ENCODE measurements around the gene TEKT5.

The TEKT5 gene

DNA sequence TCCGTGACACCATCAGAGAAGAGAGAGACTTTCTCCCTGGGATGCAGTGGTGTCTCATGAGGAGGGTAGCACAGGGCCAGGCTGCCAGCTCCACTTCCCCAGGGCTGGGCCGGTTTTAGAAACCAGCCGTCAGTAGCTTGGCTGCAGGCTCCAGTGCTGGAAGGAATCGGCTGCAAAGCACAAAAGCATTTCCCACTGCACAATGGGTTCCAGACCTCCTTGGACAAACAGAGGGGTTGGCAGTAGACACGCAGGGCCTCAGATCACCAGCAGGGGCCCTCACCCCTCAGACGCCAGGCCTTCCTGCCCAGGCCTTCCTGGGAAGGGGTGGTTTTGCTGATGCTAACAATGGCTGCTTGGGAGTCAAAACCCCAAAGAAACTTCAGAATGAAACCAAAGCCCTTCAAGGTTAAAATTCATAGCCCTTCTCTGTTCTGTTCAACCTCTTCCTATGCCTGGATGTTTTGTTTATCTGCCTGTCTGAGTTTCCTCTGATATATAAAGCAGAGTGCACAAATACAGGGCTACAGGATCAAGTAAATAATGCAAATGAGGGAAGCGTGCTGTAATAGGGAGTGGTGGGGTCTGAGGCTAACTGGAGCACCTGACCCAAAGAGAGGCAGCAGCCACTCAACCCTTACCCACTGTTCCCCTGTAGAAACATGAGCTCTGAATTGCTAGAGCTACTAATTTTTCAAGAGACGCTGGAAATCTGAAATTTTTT is 26.2 kb downstream of the TEKT5 start:
- no peaks in the 10 kb centered on the region for H3K9me3 ChIP-seq (ENCODE audit: control insufficient read depth, low read length)
- H3K27me3 ChIP-seq (replicated peaks; ENCODE audit: control insufficient read depth, insufficient read depth, low read length): no peaks in the 10 kb centered on the region
- H3K4me1 ChIP-seq (ENCODE audit: control insufficient read depth, insufficient read depth, low read length): peaks cover 2% of the 10 kb centered on the region
- DNase-seq (ENCODE audit: low read depth): peak; percentile 16
- H3K36me3 ChIP-seq (ENCODE audit: control insufficient read depth, insufficient read depth, low read length, severe bottlenecking): no peaks in the 10 kb centered on the region
- H3K4me3 ChIP-seq (ENCODE audit: low read length): no peak overlapping the region
- H3K9ac ChIP-seq (ENCODE audit: low read length): no peak overlapping the region

GRCh38 chr16:10667239-10667638 is 27.5 kb downstream of the TEKT5 start:
- Histone ChIP-seq H3K27me3 (replicated peaks; ENCODE audit: control insufficient read depth, insufficient read depth, low read length) (peaks cover 4% of the 10 kb centered on the region), H3K36me3 (ENCODE audit: control insufficient read depth, insufficient read depth, low read length, severe bottlenecking) (no peaks in the 10 kb centered on the region), H3K9me3 (ENCODE audit: control insufficient read depth, low read length) (no peaks in the 10 kb centered on the region), H3K4me1 (ENCODE audit: control insufficient read depth, insufficient read depth, low read length) (peaks cover 8% of the 10 kb centered on the region), H3K4me3 (ENCODE audit: low read length) (no peak overlapping the region), H3K9ac (ENCODE audit: low read length) (no peak overlapping the region)
- no peak for DNase-seq (ENCODE audit: low read depth)

GRCh38 chr16:10666291-10666690 is 28.4 kb downstream of the TEKT5 start:
- Histone ChIP-seq H3K27me3 (replicated peaks; ENCODE audit: control insufficient read depth, insufficient read depth, low read length) (peaks cover 12% of the 10 kb centered on the region), H3K9me3 (ENCODE audit: control insufficient read depth, low read length) (no peaks in the 10 kb centered on the region), H3K4me3 (ENCODE audit: low read length) (no peak overlapping the region), H3K36me3 (ENCODE audit: control insufficient read depth, insufficient read depth, low read length, severe bottlenecking) (no peaks in the 10 kb centered on the region), H3K9ac (ENCODE audit: low read length) (no peak overlapping the region), H3K4me1 (ENCODE audit: control insufficient read depth, insufficient read depth, low read length) (peaks cover 8% of the 10 kb centered on the region)
- DNase-seq (ENCODE audit: low read depth): no peak

- H3K36me3 ChIP-seq (ENCODE audit: control insufficient read depth, insufficient read depth, low read length, severe bottlenecking): no peaks in the 10 kb centered on the region
- H3K4me3 ChIP-seq (ENCODE audit: low read length): no peak overlapping the region
- H3K9me3 ChIP-seq (ENCODE audit: control insufficient read depth, low read length): no peaks in the 10 kb centered on the region
- peaks cover 8% of the 10 kb centered on the region for H3K4me1 ChIP-seq (ENCODE audit: control insufficient read depth, insufficient read depth, low read length)
- no peak overlapping the region for H3K9ac ChIP-seq (ENCODE audit: low read length)
- H3K27me3 ChIP-seq (replicated peaks; ENCODE audit: control insufficient read depth, insufficient read depth, low read length): peaks cover 17% of the 10 kb centered on the region
- no peak for DNase-seq (ENCODE audit: low read depth)
Measured at GRCh38 chr16:10665166-10665565, 29.6 kb downstream of the TEKT5 start.

GRCh38 chr16:10664720-10665126 is 30.0 kb downstream of the TEKT5 start:
- Histone ChIP-seq H3K4me3 (ENCODE audit: low read length) (no peak overlapping the region), H3K4me1 (ENCODE audit: control insufficient read depth, insufficient read depth, low read length) (peaks cover 8% of the 10 kb centered on the region), H3K36me3 (ENCODE audit: control insufficient read depth, insufficient read depth, low read length, severe bottlenecking) (no peaks in the 10 kb centered on the region), H3K9ac (ENCODE audit: low read length) (no peak overlapping the region), H3K9me3 (ENCODE audit: control insufficient read depth, low read length) (no peaks in the 10 kb centered on the region), H3K27me3 (replicated peaks; ENCODE audit: control insufficient read depth, insufficient read depth, low read length) (peaks cover 17% of the 10 kb centered on the region)
- DNase-seq (ENCODE audit: low read depth): no peak

GRCh38 chr16:10663744-10664143 is 31.0 kb downstream of the TEKT5 start:
- DNase-seq (ENCODE audit: low read depth): no peak
- Histone ChIP-seq H3K4me1 (ENCODE audit: control insufficient read depth, insufficient read depth, low read length) (peaks cover 8% of the 10 kb centered on the region), H3K9ac (ENCODE audit: low read length) (no peak overlapping the region), H3K4me3 (ENCODE audit: low read length) (no peak overlapping the region), H3K27me3 (replicated peaks; ENCODE audit: control insufficient read depth, insufficient read depth, low read length) (peaks cover 17% of the 10 kb centered on the region), H3K36me3 (ENCODE audit: control insufficient read depth, insufficient read depth, low read length, severe bottlenecking) (no peaks in the 10 kb centered on the region), H3K9me3 (ENCODE audit: control insufficient read depth, low read length) (no peaks in the 10 kb centered on the region)

GRCh38 chr16:10663146-10663545 is 31.6 kb downstream of the TEKT5 start:
- Histone ChIP-seq H3K4me3 (ENCODE audit: low read length) (no peak overlapping the region), H3K9ac (ENCODE audit: low read length) (no peak overlapping the region), H3K9me3 (ENCODE audit: control insufficient read depth, low read length) (no peaks in the 10 kb centered on the region), H3K4me1 (ENCODE audit: control insufficient read depth, insufficient read depth, low read length) (peaks cover 8% of the 10 kb centered on the region), H3K36me3 (ENCODE audit: control insufficient read depth, insufficient read depth, low read length, severe bottlenecking) (no peaks in the 10 kb centered on the region), H3K27me3 (replicated peaks; ENCODE audit: control insufficient read depth, insufficient read depth, low read length) (peaks cover 17% of the 10 kb centered on the region)
- no peak for DNase-seq (ENCODE audit: low read depth)

DNA sequence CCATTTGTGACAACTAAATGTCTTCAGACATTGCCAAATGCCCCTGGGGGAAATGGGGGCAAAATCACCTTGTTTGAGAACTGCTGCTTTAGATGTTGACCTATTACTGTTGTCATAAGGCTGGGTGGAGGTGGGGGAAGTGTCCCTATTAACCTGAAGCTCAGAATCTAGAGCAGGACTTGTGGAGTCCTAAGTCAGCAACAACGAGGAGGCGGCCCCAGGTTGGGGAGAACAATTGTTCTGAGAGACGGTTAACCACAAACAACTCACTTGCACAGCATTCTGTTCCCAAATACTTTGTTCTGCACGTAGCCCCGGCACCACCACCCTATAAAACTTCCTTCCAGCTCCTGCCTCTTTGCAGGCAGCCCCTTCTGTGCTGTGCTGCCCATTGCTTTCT is 32.5 kb downstream of the TEKT5 start:
- Histone ChIP-seq H3K27me3 (replicated peaks; ENCODE audit: control insufficient read depth, insufficient read depth, low read length) (peaks cover 17% of the 10 kb centered on the region), H3K36me3 (ENCODE audit: control insufficient read depth, insufficient read depth, low read length, severe bottlenecking) (no peaks in the 10 kb centered on the region), H3K9ac (ENCODE audit: low read length) (no peak overlapping the region), H3K4me3 (ENCODE audit: low read length) (no peak overlapping the region), H3K9me3 (ENCODE audit: control insufficient read depth, low read length) (no peaks in the 10 kb centered on the region), H3K4me1 (ENCODE audit: control insufficient read depth, insufficient read depth, low read length) (peaks cover 8% of the 10 kb centered on the region)
- DNase-seq (ENCODE audit: low read depth): no peak

DNA sequence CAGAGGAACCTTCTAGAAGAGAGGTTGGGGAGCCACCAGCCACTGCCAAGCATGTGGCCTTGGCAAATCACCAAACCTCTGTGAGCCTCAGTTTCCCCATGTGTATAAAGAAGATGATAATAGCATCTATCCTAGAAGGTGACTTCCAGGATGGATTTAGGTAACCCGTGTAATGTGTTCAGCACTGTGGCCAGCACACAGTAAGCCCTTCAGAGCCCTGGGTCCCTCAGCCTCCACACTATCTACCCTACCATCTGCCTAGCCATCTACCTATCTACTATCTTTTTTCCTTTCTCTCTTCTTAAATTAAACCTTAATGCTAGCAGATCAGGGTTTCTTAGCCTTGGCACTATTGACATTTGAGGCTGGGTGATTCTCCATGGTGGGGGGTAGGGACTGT is 33.0 kb downstream of the TEKT5 start:
- H3K4me3 ChIP-seq (ENCODE audit: low read length): no peak overlapping the region
- no peak for DNase-seq (ENCODE audit: low read depth)
- peaks cover 17% of the 10 kb centered on the region for H3K27me3 ChIP-seq (replicated peaks; ENCODE audit: control insufficient read depth, insufficient read depth, low read length)
- H3K36me3 ChIP-seq (ENCODE audit: control insufficient read depth, insufficient read depth, low read length, severe bottlenecking): no peaks in the 10 kb centered on the region
- H3K4me1 ChIP-seq (ENCODE audit: control insufficient read depth, insufficient read depth, low read length): peaks cover 8% of the 10 kb centered on the region
- H3K9ac ChIP-seq (ENCODE audit: low read length): no peak overlapping the region
- no peaks in the 10 kb centered on the region for H3K9me3 ChIP-seq (ENCODE audit: control insufficient read depth, low read length)

GRCh38 chr16:10660950-10661635 is 33.6 kb downstream of the TEKT5 start:
- Histone ChIP-seq H3K4me3 (ENCODE audit: low read length) (no peak overlapping the region), H3K36me3 (ENCODE audit: control insufficient read depth, insufficient read depth, low read length, severe bottlenecking) (no peaks in the 10 kb centered on the region), H3K4me1 (ENCODE audit: control insufficient read depth, insufficient read depth, low read length) (peaks cover 8% of the 10 kb centered on the region), H3K9ac (ENCODE audit: low read length) (no peak overlapping the region), H3K27me3 (replicated peaks; ENCODE audit: control insufficient read depth, insufficient read depth, low read length) (peaks cover 17% of the 10 kb centered on the region), H3K9me3 (ENCODE audit: control insufficient read depth, low read length) (no peaks in the 10 kb centered on the region)
- no peak for DNase-seq (ENCODE audit: low read depth)

GRCh38 chr16:10658943-10659342 is 35.8 kb downstream of the TEKT5 start:
- no peak overlapping the region for H3K4me3 ChIP-seq (ENCODE audit: low read length)
- no peak for DNase-seq (ENCODE audit: low read depth)
- peaks cover 8% of the 10 kb centered on the region for H3K4me1 ChIP-seq (ENCODE audit: control insufficient read depth, insufficient read depth, low read length)
- peaks cover 17% of the 10 kb centered on the region for H3K27me3 ChIP-seq (replicated peaks; ENCODE audit: control insufficient read depth, insufficient read depth, low read length)
- no peak overlapping the region for H3K9ac ChIP-seq (ENCODE audit: low read length)
- H3K36me3 ChIP-seq (ENCODE audit: control insufficient read depth, insufficient read depth, low read length, severe bottlenecking): no peaks in the 10 kb centered on the region
- peaks cover 5% of the 10 kb centered on the region for H3K9me3 ChIP-seq (ENCODE audit: control insufficient read depth, low read length)
